ENCODE measurements around the gene FAM181B. TPM values are rescaled to one million over a fixed set of nuclear protein-coding genes. Genes with fewer than 3 reads are reported as not detected.

The FAM181B gene
- total RNA-seq, 1 experiment from 2014 or later: 0.69 TPM

- no peaks in the 10 kb centered on the region for H3K36me3 ChIP-seq (ENCODE audit: control insufficient read depth, insufficient read depth, low read length)
- ATAC-seq: no peak
- CTCF ChIA-PET: no interaction called here
Observed at GRCh38 chr11:82763167-82763566, 29.5 kb upstream of the FAM181B start.

GRCh38 chr11:82759649-82760048 is 26.0 kb upstream of the FAM181B start:
- in situ Hi-C loops (cut with HindIII; ENCODE audit: low pct_unique_long_range_greater_than_20kb, low sequenced_read_pairs): no loop called here
- BruUV-seq (replicated peaks): no TSS peak
- H3K27ac ChIP-seq (ENCODE audit: low read length): no peak overlapping the region
- CTCF ChIA-PET: no interaction called here
- no peak overlapping the region for H3K4me3 ChIP-seq (ENCODE audit: low read depth in 2 of 2, low read length in 2 of 2)
- POLR2A ChIA-PET: no interaction called here
- no peak for DNase-seq (ENCODE audit: low read depth, low spot score)
- ATAC-seq: no peak
- no peak for TF ChIP-seq TCF7L2 (IDR thresholded peaks at IDR 0.05; ENCODE audit: low read depth, low read length)
- TF ChIP-seq SIN3A (IDR thresholded peaks at IDR 0.05; ENCODE audit: borderline replicate concordance, insufficient read depth, low read depth, low read length): no peak
- TF ChIP-seq REST (IDR thresholded peaks at IDR 0.05; ENCODE audit: insufficient read depth in 1 of 2, low read depth in 2 of 2, low read length in 1 of 2): no peak
- no peak for TF ChIP-seq CTCF (IDR thresholded peaks at IDR 0.05)
- no peak for TF ChIP-seq POLR2AphosphoS5 (IDR thresholded peaks at IDR 0.05; ENCODE audit: low read depth, low read length)
- intact Hi-C loops (cut with micrococcal nuclease; ENCODE audit: unreplicated experiment): no loop called here
- H3K4me1 ChIP-seq (ENCODE audit: control insufficient read depth, insufficient read depth, low read length): no peaks in the 10 kb centered on the region
- H3K9me3 ChIP-seq (ENCODE audit: control insufficient read depth, insufficient read depth, low read depth, low read length): no peaks in the 10 kb centered on the region
- H3K27me3 ChIP-seq (ENCODE audit: control insufficient read depth, insufficient read depth, low read length): peaks cover 9% of the 10 kb centered on the region
- H3K36me3 ChIP-seq (ENCODE audit: control insufficient read depth, insufficient read depth, low read length): no peaks in the 10 kb centered on the region

More at GRCh38 chr11:82763167-82763566, 29.5 kb upstream of the FAM181B start:
- in situ Hi-C loops (cut with HindIII; ENCODE audit: low pct_unique_long_range_greater_than_20kb, low sequenced_read_pairs): no loop called here
- no TSS peak for BruUV-seq (replicated peaks)
- Histone ChIP-seq H3K4me3 (ENCODE audit: low read depth in 2 of 2, low read length in 2 of 2) (no peak overlapping the region), H3K27ac (ENCODE audit: low read length) (no peak overlapping the region), H3K27me3 (ENCODE audit: control insufficient read depth, insufficient read depth, low read length) (peaks cover 7% of the 10 kb centered on the region), H3K9me3 (ENCODE audit: control insufficient read depth, insufficient read depth, low read depth, low read length) (no peaks in the 10 kb centered on the region), H3K4me1 (ENCODE audit: control insufficient read depth, insufficient read depth, low read length) (no peaks in the 10 kb centered on the region)
- POLR2A ChIA-PET: no interaction called here
- TF ChIP-seq POLR2AphosphoS5 (IDR thresholded peaks at IDR 0.05; ENCODE audit: low read depth, low read length) (no peak), TCF7L2 (IDR thresholded peaks at IDR 0.05; ENCODE audit: low read depth, low read length) (no peak), SIN3A (IDR thresholded peaks at IDR 0.05; ENCODE audit: borderline replicate concordance, insufficient read depth, low read depth, low read length) (no peak), CTCF (IDR thresholded peaks at IDR 0.05) (no peak), REST (IDR thresholded peaks at IDR 0.05; ENCODE audit: insufficient read depth in 1 of 2, low read depth in 2 of 2, low read length in 1 of 2) (no peak)
- no peak for DNase-seq (ENCODE audit: low read depth, low spot score)
- intact Hi-C loops (cut with micrococcal nuclease; ENCODE audit: unreplicated experiment): no loop called here

All from Panc1 (cell line).